ENCODE results near the gene IFNL1.

DNA sequence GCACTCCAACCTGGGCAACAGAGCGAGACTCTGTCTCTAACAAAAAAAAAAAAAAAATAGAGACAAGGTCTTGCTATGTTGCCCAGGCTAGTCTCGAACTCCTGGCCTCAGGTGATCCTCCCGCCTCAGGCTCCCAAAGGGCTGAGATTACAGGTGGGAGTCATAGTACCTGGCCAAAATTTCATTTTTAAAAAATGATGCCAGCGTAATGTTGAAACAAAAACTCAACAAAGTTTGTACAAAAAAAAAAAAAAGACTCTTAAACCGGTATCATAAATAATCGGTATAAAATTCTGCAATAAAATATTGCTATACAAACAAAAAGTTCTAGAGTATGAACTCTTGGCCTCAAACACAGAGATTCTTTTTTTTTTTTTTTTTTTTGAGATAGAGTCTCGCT is 36.1 kb downstream of the IFNL1 start:
- TF ChIP-seq, protein P1, sequence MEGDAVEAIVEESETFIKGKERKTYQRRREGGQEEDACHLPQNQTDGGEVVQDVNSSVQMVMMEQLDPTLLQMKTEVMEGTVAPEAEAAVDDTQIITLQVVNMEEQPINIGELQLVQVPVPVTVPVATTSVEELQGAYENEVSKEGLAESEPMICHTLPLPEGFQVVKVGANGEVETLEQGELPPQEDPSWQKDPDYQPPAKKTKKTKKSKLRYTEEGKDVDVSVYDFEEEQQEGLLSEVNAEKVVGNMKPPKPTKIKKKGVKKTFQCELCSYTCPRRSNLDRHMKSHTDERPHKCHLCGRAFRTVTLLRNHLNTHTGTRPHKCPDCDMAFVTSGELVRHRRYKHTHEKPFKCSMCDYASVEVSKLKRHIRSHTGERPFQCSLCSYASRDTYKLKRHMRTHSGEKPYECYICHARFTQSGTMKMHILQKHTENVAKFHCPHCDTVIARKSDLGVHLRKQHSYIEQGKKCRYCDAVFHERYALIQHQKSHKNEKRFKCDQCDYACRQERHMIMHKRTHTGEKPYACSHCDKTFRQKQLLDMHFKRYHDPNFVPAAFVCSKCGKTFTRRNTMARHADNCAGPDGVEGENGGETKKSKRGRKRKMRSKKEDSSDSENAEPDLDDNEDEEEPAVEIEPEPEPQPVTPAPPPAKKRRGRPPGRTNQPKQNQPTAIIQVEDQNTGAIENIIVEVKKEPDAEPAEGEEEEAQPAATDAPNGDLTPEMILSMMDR (IDR thresholded peaks at IDR 0.05; ENCODE audit: low read length): no peak
- no peak for TF ChIP-seq EZH2 (optimal IDR thresholded peaks at IDR 0.05; ENCODE audit: low read depth, low read length)

All from MM.1S (cell line).